GM06990 (cell line): ENCODE measurements around the gene RASSF10.

Source experiments
- DNase-seq: peaks from one replicate; pipeline ENCODE4 v3.0.0-alpha.2; 2011; ENCODE audit not compliant: insufficient read length; ENCODE audit errors: extremely low read depth
- H3K27me3 ChIP-seq: replicated peaks from 2 replicates; pipeline ENCODE4 v1.6.0; 2011; ENCODE audit warnings: low read length; ENCODE audit not compliant: control insufficient read depth, insufficient read depth
- H3K36me3 ChIP-seq: 2 replicates; pipeline ENCODE4 v1.5.1; 2011; ENCODE audit warnings: low read length; ENCODE audit not compliant: control insufficient read depth, insufficient read depth
- H3K4me3 ChIP-seq: replicated peaks from 2 replicates; pipeline ENCODE4 v1.5.1; 2011; ENCODE audit warnings: low read depth, mild to moderate bottlenecking, control low read depth, low read length
- TF ChIP-seq, protein P1 (sequence below): IDR thresholded peaks from 2 replicates; pipeline ENCODE4 v1.5.1; 2011; ENCODE audit warnings: low read length, control low read depth, mild to moderate bottlenecking, inconsistent platforms; ENCODE audit not compliant: insufficient read depth, poor library complexity, severe bottlenecking

RASSF10 gene

DNA sequence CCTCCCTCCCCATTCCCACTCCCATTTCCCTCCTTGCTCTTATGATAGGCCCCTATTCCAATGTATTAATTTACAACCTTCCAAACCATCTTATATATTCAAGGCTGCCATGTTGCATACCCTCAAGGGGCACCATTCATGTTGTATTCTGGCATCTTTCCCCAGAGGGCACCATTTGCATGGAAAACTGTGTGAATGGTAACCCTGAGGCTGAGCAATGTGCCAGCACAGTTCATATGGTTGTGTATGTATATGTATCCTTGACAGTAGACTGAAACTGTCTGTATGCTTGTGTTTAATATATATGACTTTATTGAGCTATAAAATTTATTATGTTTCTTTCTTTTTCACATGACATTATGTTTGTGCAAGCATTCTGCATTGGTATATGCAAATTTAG, 7.3 kb downstream of the RASSF10 start:
- H3K36me3 ChIP-seq, result no peaks in the 10 kb centered on the region
- no peak for DNase-seq
- H3K27me3 ChIP-seq, result no peaks in the 10 kb centered on the region
- TF ChIP-seq, protein P1, sequence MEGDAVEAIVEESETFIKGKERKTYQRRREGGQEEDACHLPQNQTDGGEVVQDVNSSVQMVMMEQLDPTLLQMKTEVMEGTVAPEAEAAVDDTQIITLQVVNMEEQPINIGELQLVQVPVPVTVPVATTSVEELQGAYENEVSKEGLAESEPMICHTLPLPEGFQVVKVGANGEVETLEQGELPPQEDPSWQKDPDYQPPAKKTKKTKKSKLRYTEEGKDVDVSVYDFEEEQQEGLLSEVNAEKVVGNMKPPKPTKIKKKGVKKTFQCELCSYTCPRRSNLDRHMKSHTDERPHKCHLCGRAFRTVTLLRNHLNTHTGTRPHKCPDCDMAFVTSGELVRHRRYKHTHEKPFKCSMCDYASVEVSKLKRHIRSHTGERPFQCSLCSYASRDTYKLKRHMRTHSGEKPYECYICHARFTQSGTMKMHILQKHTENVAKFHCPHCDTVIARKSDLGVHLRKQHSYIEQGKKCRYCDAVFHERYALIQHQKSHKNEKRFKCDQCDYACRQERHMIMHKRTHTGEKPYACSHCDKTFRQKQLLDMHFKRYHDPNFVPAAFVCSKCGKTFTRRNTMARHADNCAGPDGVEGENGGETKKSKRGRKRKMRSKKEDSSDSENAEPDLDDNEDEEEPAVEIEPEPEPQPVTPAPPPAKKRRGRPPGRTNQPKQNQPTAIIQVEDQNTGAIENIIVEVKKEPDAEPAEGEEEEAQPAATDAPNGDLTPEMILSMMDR, result no peak
- no peak overlapping the region for H3K4me3 ChIP-seq

DNA sequence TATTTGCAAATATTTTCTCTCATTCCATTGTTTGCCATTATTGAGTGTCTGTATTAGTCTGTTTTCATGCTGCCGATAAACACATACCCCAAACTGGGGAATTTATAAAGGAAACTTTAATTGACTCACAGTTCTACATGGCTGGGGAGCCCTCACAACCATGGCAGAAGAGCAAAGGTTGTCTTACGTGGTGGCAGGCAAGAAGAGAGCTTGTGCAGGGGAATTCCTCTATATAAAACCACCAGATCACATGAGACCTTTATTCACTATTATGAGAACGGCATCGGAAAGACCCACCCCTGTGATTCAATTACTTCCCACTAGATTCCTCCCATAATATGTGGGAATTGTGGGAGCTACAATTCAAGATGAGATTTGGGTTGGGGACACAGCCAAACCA, 10.2 kb downstream of the RASSF10 start:
- no peak for DNase-seq
- Histone ChIP-seq H3K4me3 (no peak overlapping the region), H3K36me3 (no peaks in the 10 kb centered on the region), H3K27me3 (no peaks in the 10 kb centered on the region)
- TF ChIP-seq, protein P1, result no peak

DNA sequence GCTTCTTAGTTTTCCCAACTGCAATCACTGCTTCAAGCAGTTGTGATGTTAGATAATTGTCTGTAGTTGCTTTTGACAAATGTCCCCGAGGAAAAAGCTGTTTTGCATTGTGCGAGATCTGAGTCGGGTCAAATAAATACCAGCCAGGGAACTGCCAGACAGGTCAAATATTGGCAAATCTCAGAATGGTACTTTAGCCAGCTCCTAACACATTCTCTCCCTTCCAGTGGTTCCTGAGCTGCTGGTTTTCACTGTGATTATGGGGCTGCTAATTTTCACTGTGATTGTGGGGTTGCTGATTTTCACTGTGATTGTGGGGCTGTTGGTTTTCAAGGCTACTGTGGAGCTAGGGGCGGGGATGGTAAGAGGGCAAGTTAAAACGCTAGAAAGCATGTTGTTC, 14.3 kb downstream of the RASSF10 start:
- H3K36me3 ChIP-seq, result no peaks in the 10 kb centered on the region
- no peak for DNase-seq
- TF ChIP-seq, protein P1, result no peak
- H3K4me3 ChIP-seq, result no peak overlapping the region
- H3K27me3 ChIP-seq, result no peaks in the 10 kb centered on the region

DNA sequence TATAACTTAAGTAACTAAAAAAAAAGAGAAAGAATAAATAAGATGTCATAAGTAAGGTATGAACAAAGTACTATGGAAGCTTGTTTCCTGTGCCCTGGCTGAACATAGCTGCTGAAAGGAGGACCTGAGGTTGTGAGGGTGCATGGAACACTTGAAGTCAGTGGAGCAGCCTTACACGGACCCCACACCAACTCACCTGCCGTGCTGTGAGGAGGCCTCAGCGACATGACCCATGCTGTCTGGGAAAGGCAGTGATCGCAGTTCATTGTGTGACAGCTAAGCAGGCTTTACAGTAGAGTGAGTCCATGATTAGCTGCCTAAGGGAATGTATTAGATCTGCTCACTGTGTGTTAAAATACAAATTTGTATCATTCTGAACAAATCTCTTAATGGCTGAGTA, 17.6 kb downstream of the RASSF10 start:
- Histone ChIP-seq H3K27me3 (no peaks in the 10 kb centered on the region), H3K36me3 (no peaks in the 10 kb centered on the region), H3K4me3 (no peak overlapping the region)
- TF ChIP-seq, protein P1, result no peak
- DNase-seq, result no peak

DNA sequence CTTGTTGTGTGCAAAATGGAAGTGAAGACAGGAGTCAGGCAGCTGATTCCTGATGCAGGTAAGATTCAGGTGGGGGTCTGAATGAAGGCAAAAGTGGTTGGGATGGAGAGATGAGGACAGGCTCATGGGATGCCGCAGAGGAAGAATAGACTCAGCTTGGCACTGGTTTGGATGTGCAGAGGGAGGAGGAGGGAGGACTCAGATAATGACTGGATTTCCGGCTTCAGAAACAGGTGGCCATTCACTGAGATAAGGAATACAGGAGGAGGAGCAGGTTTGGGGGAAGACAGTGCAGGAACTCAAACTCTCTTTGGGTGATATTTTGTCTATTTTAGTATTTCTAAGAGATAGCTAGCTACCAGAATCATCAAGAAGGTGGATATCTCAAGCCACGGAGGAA, 19.2 kb downstream of the RASSF10 start:
- TF ChIP-seq, protein P1, result no peak
- Histone ChIP-seq H3K27me3 (no peaks in the 10 kb centered on the region), H3K36me3 (no peaks in the 10 kb centered on the region)

DNA sequence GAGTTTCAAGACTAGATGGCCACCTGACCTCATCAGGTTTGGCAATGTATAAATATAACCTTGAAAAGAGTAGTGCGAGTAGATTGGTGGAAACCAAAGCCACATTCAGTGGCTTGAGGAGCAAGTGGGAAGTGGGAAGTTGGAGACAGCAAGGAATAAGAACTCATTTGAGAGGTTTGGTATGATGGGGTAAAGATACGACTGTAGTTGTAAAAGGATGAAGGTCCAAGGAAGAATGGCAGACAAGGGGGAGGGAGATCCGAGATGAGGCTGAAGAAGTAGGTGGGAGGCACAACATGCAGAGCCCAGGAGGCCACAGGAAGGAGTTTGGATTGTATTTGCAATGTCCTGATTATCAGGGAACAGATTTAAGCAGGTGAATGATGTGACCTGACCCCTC, 20.8 kb downstream of the RASSF10 start:
- H3K27me3 ChIP-seq, result no peaks in the 10 kb centered on the region

More for the DNA sequence above, 19.2 kb downstream of the RASSF10 start:
- H3K4me3 ChIP-seq, result no peak overlapping the region
- DNase-seq, result no peak

More for the DNA sequence above, 20.8 kb downstream of the RASSF10 start:
- Histone ChIP-seq H3K4me3 (no peak overlapping the region), H3K36me3 (no peaks in the 10 kb centered on the region)
- TF ChIP-seq, protein P1, result no peak
- DNase-seq, result no peak
